ENCODE data around the gene BANK1.

BANK1 gene

GRCh38 chr4:101967697-101968346, 177.3 kb downstream of the BANK1 start:
- no peak for DNase-seq

GRCh38 chr4:101968364-101968763, 177.8 kb downstream of the BANK1 start:
- no peak for DNase-seq

GRCh38 chr4:101969965-101970364, 179.4 kb downstream of the BANK1 start:
- DNase-seq = no peak

GRCh38 chr4:101970547-101971155, 180.1 kb downstream of the BANK1 start:
- no peak for DNase-seq

- no peak for DNase-seq
Measured at GRCh38 chr4:101972791-101973190, 182.3 kb downstream of the BANK1 start.

GRCh38 chr4:101973361-101973760, 182.8 kb downstream of the BANK1 start:
- no peak for DNase-seq

GRCh38 chr4:101977076-101977475, 186.5 kb downstream of the BANK1 start:
- DNase-seq = no peak

GRCh38 chr4:101981756-101982155, 191.2 kb downstream of the BANK1 start:
- DNase-seq = no peak

GRCh38 chr4:101983835-101984234, 193.3 kb downstream of the BANK1 start:
- DNase-seq = no peak

GRCh38 chr4:101987623-101988243, 197.2 kb downstream of the BANK1 start:
- DNase-seq = no peak

- DNase-seq = no peak
Measured at GRCh38 chr4:101989551-101989950, 199.0 kb downstream of the BANK1 start.

GRCh38 chr4:101992446-101992845, 201.9 kb downstream of the BANK1 start:
- no peak for DNase-seq

- no peak for DNase-seq
Measured at GRCh38 chr4:101993002-101993841, 202.7 kb downstream of the BANK1 start.

- no peak for DNase-seq
Measured at GRCh38 chr4:101993842-101994775, 203.6 kb downstream of the BANK1 start.

GRCh38 chr4:102007959-102008425, 217.5 kb downstream of the BANK1 start:
- no peak for DNase-seq

GRCh38 chr4:102008711-102009110, 218.2 kb downstream of the BANK1 start:
- no peak for DNase-seq

GRCh38 chr4:102022343-102022742, 231.8 kb downstream of the BANK1 start:
- DNase-seq = no peak

- DNase-seq = no peak
Measured at GRCh38 chr4:102027961-102028360, 237.4 kb downstream of the BANK1 start.

- no peak for DNase-seq
Measured at GRCh38 chr4:102031406-102031805, 240.9 kb downstream of the BANK1 start.

- no peak for DNase-seq
Measured at GRCh38 chr4:102036016-102036415, 245.5 kb downstream of the BANK1 start.

GRCh38 chr4:102036619-102037376, 246.3 kb downstream of the BANK1 start:
- no peak for DNase-seq

Data from activated CD8-positive, alpha-beta memory T cell treated with anti-CD3 and anti-CD28 coated beads, Interleukin-2, amount 50 U/mL, for 4 hours (primary cell).